Measurements from ENCODE around the gene DBH. TPM values are rescaled to one million over a fixed set of nuclear protein-coding genes. Genes with fewer than 3 reads are reported as not detected.

The DBH gene
- total RNA-seq, result not detected in 2 replicates

GRCh38 chr9:133635533-133636531, at the start of gene DBH:
Gene DBH, plus strand, starts transcription at chr9:133636363. Its CDS starts 9 bp downstream, at chr9:133636372.

DNA sequence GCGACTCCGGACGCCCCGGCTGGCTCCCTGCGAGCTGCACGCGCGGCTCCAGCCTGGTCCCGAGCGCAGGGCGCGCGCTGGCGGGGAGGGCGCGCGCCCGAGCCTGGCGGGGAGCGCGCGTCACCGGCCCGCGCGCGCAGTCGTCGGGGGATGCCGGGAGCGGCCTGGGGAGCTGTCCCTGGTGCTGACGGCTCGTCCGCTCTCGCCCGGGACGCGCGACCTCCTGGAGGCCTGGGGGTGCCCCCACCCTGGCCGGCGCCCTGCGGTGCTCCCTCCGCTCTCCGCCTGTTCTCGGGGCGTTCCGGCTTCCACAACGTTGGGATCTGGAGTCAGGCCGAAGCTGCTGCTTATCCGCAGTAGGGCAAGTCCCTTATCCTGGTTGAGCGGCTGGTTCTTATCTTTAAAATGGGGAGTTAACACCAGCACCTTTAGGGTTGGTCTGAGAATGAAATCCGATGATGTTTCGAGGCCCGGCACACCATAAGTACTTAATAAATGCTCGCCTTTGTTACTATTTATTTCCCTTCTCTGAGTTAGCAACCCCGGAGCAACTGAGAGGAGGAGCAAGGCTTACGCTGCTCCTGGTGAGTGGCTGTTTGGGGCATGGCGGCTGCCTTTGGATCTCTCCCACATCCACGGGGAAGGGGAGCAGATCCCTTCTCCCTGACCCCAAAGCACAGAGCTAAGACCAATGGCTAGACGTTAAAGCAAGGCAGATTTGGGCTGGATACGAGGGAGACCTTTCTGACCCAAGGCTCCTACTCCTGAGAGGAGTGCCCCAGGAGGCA, 26.7 kb upstream of the DBH start, which contains the start of gene FAM163B:
Gene FAM163B, minus strand, starts transcription at position 79 of the 788 bp plus-strand sequence. CDS start 29,166 bp downstream, outside the sequence.

Other genes starting within 250 kb of the DBH start
- gene REXO4, start 218.4 kb upstream of the DBH start, total RNA-seq, result 14.1 and 20.6 TPM in 2 replicates
- 0.86 and 0.89 TPM in 2 replicates for gene ADAMTS13, start 214.0 kb upstream of the DBH start, total RNA-seq
- 4.1 and 6.9 TPM in 2 replicates for gene CACFD1, start 176.4 kb upstream of the DBH start, total RNA-seq
- 32.6 and 33.8 TPM in 2 replicates for gene SLC2A6, start 157.3 kb upstream of the DBH start, total RNA-seq
- not detected in 2 replicates for gene MYMK, start 111.4 kb upstream of the DBH start, total RNA-seq
- gene ADAMTSL2, start 101.7 kb upstream of the DBH start, total RNA-seq, result not detected in 2 replicates
- gene FAM163B, start 27.0 kb upstream of the DBH start, total RNA-seq, result not detected in 2 replicates
- gene SARDH, start 102.0 kb downstream of the DBH start, total RNA-seq, result 5.3 and 5.5 TPM in 2 replicates